GM21367 (cell line): ENCODE measurements around the gene CYBB.

ENCODE experiments used
- ATAC-seq: cut with Tn5 transposase; IDR thresholded peaks from one replicate; pipeline ENCODE4 v1.9.1; 2021; ENCODE audit not compliant: unreplicated experiment

Gene CYBB

DNA sequence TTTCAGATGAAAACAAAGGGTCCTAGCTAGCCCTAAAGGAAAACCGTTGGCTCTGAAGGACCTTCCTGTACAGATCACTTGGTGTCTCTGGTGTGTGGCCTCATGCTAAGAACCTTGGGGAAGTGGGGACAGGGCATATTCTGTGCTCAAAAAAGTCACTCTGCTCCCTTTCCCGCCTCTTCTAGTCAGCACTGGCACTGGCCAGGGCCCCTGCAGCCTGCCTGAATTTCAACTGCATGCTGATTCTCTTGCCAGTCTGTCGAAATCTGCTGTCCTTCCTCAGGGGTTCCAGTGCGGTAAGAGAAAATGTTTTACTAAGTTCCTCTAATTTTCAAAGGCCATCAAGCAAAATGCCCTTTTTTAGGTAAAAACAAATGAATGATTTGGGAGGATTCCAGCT lies 3.4 kb downstream of the CYBB start:
- no peak for ATAC-seq

GRCh38 chrX:37785569-37785968 lies 5.7 kb downstream of the CYBB start:
- no peak for ATAC-seq

GRCh38 chrX:37786624-37787422 lies 7.0 kb downstream of the CYBB start:
- peak; percentile 70 for ATAC-seq

- peak; percentile 58 for ATAC-seq
Measured at GRCh38 chrX:37787423-37787869, 7.6 kb downstream of the CYBB start.

DNA sequence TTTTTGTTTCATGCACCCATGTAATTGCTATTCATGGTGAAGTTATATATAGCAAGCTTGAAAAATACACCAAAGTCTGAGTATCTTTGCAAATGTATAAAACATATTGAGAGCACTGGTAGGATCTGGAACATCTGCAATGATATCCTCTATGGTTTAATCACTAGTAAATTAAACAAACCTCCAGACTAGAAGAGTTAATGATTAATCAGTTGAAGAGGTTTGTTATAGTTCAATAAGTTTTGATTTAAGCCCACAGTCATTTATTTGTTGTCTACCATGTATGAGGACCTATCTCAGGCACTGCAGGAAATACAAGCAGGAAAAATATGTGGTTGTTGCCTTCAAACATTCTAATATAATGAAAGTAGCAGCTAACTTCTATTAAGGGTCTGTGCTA lies 16.5 kb downstream of the CYBB start:
- no peak for ATAC-seq

GRCh38 chrX:37796805-37797204 lies 16.9 kb downstream of the CYBB start:
- peak; percentile 73 for ATAC-seq

- ATAC-seq, result no peak
Measured at GRCh38 chrX:37799936-37800335, 20.1 kb downstream of the CYBB start.

GRCh38 chrX:37800717-37801116 lies 20.9 kb downstream of the CYBB start:
- ATAC-seq, result no peak

GRCh38 chrX:37802028-37802427 lies 22.2 kb downstream of the CYBB start:
- ATAC-seq, result no peak

GRCh38 chrX:37803057-37803456 lies 23.2 kb downstream of the CYBB start:
- ATAC-seq, result no peak

- no peak for ATAC-seq
Measured at GRCh38 chrX:37809970-37810369, 30.1 kb downstream of the CYBB start.

DNA sequence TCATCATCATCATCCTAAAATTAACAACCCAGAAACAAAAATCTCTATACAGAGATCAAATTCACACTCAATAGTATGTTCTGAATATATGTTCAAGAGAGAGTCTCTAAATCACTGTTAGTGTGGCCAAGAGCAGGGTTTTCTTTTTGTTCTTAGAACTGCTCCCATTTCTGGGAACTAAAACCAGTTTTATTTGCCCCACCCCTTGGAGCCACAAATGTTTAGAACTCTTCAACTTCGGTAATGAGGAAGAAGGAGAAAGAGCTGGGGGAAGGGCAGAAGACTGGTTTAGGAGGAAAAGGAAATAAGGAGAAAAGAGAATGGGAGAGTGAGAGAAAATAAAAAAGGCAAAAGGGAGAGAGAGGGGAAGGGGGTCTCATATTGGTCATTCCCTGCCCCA lies 32.3 kb downstream of the CYBB start:
- no peak for ATAC-seq

- ATAC-seq, result no peak
Measured at GRCh38 chrX:37813570-37813969, 33.7 kb downstream of the CYBB start.

DNA sequence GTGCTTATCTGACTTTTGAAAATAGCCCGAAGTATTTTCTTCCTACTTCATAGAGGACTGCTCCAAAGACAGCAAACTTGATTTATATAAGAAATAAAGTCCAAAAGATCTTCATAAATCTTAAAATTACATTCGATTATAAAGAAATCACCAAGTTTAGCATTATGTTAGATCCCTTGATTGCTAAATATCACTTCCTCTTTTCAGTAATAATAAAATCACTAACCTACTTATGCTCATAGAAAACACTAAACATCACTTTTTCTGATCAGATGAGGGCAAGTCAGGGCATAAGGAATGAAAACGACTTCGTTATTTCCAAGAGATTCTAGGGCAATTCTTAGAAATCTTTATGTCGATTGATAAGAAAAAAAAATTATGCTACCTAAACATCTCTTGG lies 35.5 kb downstream of the CYBB start:
- no peak for ATAC-seq

GRCh38 chrX:37816766-37817165 lies 36.9 kb downstream of the CYBB start:
- ATAC-seq, result no peak

DNA sequence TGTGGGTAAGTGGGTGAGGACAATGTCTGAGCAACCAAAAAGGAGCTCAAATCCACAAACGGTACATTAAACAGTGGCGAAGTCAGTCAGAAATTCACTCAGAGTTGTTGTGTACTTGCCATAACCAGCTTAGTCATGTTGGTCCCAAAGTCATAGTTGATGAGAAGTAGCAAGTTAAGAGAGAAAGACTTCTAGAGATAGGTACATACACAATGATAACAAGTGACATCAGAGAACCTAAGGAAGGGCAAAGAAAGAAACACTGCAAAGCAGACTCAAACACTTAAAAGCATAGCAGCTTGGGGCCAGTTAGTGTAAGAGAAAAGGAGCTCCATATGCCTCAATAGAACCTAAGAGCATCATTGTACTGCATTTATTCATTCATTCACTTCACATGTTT lies 37.3 kb downstream of the CYBB start:
- no peak for ATAC-seq

DNA sequence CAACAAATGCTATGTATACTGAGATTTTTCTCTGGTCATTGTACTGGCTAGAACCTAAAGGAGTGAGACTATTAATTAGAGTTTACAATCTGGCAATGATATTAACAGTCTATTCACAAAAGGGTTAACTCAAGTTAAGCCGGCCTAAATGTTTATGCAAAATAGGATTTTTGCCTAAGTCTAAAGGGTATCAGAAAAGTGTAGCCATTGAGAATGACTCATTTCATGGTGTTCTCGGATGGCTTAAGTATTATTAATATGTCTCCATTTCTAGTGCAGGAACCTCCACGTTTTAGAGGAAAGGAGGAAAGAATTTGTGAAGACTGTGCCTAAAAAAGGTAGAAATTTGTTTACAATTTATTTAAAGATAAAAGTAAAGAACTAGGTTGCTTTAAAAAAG lies 37.7 kb downstream of the CYBB start:
- ATAC-seq, result no peak

DNA sequence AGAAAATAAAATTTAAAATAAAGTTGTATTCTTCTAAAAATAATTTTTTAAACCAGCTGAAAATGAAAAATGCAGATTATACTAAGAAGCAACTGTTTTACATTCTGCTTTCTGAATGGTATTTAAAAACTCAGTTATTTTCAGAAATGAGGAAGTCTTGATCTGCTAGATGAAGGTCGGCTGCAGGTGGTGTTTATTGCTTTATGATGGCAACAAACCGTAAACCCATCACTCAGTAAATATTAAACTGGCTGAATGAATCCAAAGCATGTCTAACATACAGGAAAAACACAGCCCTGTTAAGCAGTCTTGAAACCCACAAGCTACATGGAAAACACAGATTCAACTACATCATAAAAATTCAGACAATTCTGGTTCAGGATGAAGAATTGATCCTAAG lies 38.2 kb downstream of the CYBB start:
- ATAC-seq, result peak; percentile 42

DNA sequence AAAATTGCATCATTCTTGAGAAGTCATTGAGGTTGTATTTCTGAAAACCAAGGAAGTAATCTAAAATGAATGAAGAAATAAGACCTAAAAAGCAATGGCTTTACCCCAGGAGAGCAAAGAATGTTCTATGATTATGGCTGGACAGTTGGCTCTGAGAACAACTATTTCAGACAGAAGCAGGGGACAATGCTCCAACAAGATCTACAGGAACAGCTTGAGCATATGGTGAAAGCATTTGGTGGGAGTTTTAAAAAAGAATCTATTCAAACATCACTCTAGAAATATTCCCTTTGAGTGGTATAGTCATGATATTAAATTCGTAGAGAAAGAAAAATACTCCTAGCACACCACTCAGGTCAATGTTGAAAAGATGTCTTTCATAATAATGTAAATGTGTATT lies 40.8 kb downstream of the CYBB start:
- no peak for ATAC-seq

DNA sequence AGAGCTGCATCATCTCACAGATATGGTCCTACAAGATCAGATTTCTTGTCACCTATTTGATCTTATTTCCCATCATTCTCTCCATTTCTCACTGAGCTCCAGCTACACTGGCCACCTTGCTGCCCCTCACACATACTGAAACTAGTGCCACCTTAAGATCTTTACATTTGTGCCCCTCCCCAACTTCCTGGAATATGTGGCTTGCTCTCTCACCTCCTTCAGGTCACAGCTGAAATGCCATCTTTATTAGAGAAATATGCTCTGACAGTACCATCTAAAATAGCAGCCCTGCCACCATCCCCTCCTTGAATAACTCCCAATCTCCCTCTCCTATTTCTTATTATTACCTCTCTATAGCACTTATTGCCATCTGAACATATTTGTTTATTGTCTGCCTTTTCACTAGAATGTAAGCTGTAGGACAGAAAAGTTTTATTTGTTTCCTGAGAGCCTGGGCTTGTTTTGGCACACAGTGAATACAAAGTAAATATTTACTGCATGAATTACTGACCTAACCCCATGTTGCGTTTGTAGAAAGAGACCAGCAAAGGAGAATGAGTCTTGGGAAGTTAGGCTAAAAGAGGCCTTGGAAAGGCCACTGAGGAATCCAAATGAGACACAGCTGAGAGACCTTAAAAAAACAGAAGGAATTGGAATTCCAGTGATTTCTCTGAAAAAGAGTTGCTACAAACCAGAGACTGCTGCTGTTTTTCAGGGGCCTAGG lies 44.8 kb downstream of the CYBB start:
- no peak for ATAC-seq

GRCh38 chrX:37825215-37825842 lies 45.5 kb downstream of the CYBB start:
- ATAC-seq, result peak; percentile 66

- ATAC-seq, result no peak
Measured at GRCh38 chrX:37829721-37830120, 49.9 kb downstream of the CYBB start.
